Thoracic aorta (tissue), 2 donors: ENCODE data around the gene GDPD3. TPM values are rescaled to one million over a fixed set of nuclear protein-coding genes. Genes with fewer than 3 reads are reported as not detected.

Experiments
- ATAC-seq: fragments of 150-250 bp; one replicate; pipeline ENCODE4 v1.8.0; 2017; ENCODE audit warnings: low read depth; ENCODE audit not compliant: insufficient number of reproducible peaks, low FRiP score
- DNase-seq: peaks from one replicate; pipeline ENCODE4 v3.0.0-alpha.2; 2020; ENCODE audit warnings: low spot score
- H3K27ac ChIP-seq, 2 donors: fragments of 200-600 bp; sonication (generic); 1 replicate in 1 of 2; 2 replicates in 1 of 2; pipeline ENCODE4 v1.5.1; 2016; ENCODE audit warnings: mild to moderate bottlenecking in 2 of 2, moderate library complexity in 2 of 2
- H3K27me3 ChIP-seq: fragments of 200-600 bp; sonication (generic); replicated peaks from 2 replicates; pipeline ENCODE4 v1.6.0; 2016; ENCODE audit warnings: mild to moderate bottlenecking; ENCODE audit not compliant: insufficient read depth
- H3K36me3 ChIP-seq: fragments of 200-600 bp; sonication (generic); one replicate; pipeline ENCODE4 v1.5.1; 2016
- H3K4me1 ChIP-seq, 2 donors: fragments of 200-600 bp; sonication (generic); 1 replicate in 1 of 2; 2 replicates in 1 of 2; pipeline versions ENCODE4 v1.5.1 to v1.6.0; 2016; ENCODE audit warnings: low read depth in 2 of 2, mild to moderate bottlenecking in 1 of 2; ENCODE audit not compliant: control insufficient read depth in 1 of 2
- H3K4me3 ChIP-seq: fragments of 200-600 bp; sonication (generic); 2 replicates; pipeline ENCODE4 v1.5.1; 2016; ENCODE audit warnings: mild to moderate bottlenecking
- H3K9me3 ChIP-seq: fragments of 200-600 bp; sonication (generic); 2 replicates; pipeline ENCODE4 v1.5.1; 2016
- total RNA-seq, 2 donors: library from RNA; depleted of rRNA; stranded (reverse); fragments of >200 nt; gene quantifications; one replicate each; pipeline versions ENCODE4 v1.1.0 to v1.2.3, GENCODE V29; 2016
- TF ChIP-seq, protein P1 (sequence below): fragments of 200-600 bp; sonication (generic); IDR thresholded peaks from one replicate; pipeline ENCODE4 v1.5.1; 2019; ENCODE audit warnings: antibody characterized with exemption

The GDPD3 gene
- total RNA-seq, 2 donors from 2014 or later: 4.6 to 6.0 TPM

DNA sequence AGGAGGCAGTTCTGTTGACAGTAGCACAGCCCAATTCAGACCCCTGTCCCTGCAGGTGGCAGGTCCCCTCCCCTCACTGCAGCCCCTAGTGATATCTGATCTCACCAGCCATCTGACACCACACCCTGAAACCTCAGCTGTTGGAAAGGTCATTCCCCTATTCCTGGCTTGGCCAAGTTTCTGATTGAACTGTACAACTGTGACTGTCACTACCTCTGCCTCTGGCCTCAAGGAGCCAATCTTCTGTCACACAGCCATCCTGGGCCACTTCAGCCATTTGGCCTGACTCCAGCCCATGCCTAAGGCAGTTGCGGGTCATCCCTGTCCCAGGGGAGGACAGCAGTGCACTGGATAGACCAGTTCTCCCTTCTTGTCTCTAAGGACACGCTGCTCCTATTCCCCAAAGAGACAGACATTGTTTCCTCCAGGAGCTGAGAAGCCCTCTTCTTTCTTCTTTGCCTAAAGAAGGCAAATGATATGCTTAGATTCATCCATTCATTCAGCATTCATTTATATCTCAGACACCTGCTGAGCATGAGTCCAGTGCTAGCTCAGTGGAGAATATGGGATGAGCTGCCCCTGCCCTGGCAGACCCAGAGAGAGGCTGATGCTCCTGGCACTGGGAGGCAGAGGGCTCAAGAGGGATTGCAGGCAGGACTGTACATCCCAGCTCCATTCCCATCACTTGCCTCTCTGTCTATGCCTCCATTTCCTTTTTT, 52.3 kb downstream of the GDPD3 start:
- H3K9me3 ChIP-seq: no peaks in the 10 kb centered on the region
- TF ChIP-seq, protein P1, sequence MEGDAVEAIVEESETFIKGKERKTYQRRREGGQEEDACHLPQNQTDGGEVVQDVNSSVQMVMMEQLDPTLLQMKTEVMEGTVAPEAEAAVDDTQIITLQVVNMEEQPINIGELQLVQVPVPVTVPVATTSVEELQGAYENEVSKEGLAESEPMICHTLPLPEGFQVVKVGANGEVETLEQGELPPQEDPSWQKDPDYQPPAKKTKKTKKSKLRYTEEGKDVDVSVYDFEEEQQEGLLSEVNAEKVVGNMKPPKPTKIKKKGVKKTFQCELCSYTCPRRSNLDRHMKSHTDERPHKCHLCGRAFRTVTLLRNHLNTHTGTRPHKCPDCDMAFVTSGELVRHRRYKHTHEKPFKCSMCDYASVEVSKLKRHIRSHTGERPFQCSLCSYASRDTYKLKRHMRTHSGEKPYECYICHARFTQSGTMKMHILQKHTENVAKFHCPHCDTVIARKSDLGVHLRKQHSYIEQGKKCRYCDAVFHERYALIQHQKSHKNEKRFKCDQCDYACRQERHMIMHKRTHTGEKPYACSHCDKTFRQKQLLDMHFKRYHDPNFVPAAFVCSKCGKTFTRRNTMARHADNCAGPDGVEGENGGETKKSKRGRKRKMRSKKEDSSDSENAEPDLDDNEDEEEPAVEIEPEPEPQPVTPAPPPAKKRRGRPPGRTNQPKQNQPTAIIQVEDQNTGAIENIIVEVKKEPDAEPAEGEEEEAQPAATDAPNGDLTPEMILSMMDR: no peak
- DNase-seq: no peak
- H3K36me3 ChIP-seq: no peaks in the 10 kb centered on the region
- no peak overlapping the region for H3K4me3 ChIP-seq
- ATAC-seq: no peak
- H3K27ac ChIP-seq: no peak overlapping the region
- H3K27me3 ChIP-seq: no peaks in the 10 kb centered on the region
- peaks cover 8 to 16% of the 10 kb centered on the region in 2 donors for H3K4me1 ChIP-seq

DNA sequence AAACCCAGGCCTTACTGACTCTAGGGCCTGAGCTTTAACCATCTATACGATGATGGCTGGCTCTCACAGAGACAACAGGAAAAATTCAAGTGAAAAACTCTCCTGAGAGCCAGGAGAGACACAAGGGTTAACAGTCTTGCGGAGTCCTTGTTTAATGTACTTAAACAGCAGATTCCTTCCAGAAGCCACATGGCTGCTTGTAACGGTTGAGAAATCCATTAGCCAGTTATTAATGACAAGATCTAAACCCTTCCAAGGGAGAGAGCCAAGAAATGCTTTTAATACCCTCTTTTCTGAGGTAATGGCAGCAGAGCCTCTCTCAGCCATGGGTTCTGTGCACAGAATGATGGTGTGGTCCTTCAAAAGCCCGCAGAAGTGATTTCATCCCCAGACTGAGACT, 53.0 kb downstream of the GDPD3 start:
- Histone ChIP-seq H3K36me3 (no peaks in the 10 kb centered on the region), H3K9me3 (no peaks in the 10 kb centered on the region), H3K4me3 (no peak overlapping the region), H3K27ac (no peak overlapping the region), H3K4me1 (peaks cover 8 to 16% of the 10 kb centered on the region in 2 donors), H3K27me3 (no peaks in the 10 kb centered on the region)
- ATAC-seq (no peak), DNase-seq (no peak)
- TF ChIP-seq, protein P1: no peak

DNA sequence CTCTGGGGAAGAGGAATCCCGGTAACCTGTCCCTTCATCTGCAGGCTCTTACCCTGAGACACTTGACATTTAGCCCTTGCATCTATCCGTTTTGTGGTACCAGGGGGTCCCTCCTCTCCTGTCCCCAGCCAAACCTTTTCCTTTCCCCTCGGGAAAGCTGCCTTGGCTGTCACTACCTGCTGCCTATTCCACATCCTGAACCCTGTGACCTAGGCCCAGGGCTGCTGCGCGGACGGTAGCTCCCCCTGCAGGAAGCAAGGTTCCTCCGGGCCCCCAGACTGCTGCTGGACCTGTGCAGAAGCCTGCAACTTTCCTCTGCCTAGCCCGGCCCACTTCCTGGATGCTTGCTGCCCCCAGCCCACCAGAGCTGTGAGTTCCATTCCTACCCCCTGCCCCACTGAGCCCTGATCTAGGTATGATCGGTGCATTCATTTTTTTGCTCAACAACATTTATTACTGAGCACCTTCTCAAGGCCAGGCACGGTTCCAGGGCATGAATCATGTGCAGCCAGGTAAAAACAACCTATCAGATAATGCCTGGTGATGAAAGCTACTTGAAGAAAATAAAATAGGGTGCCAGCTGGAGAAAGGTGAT, 58.3 kb downstream of the GDPD3 start:
- no peak overlapping the region for H3K27ac ChIP-seq
- no peak for ATAC-seq

More for the DNA sequence above, 58.3 kb downstream of the GDPD3 start:
- TF ChIP-seq, protein P1: no peak
- H3K36me3 ChIP-seq: no peaks in the 10 kb centered on the region
- no peak overlapping the region for H3K4me3 ChIP-seq
- H3K4me1 ChIP-seq: peaks cover 7 to 9% of the 10 kb centered on the region in 2 donors
- no peaks in the 10 kb centered on the region for H3K27me3 ChIP-seq
- H3K9me3 ChIP-seq: no peaks in the 10 kb centered on the region
- no peak for DNase-seq

Other genes with a start within 250 kb of the GDPD3 start
- 1 to 10 TPM in 1 of 2 donors, under 1 TPM in 1; 0.63 to 1.4 TPM for gene SEZ6L2, start 214.0 kb downstream of the GDPD3 start, total RNA-seq
- gene ASPHD1, start 213.0 kb downstream of the GDPD3 start, total RNA-seq: under 1 TPM in 1 of 2 donors, not detected in 1; 0.27 TPM
- 10 to 100 TPM; 29.2 to 37.1 TPM for gene KCTD13, start 187.3 kb downstream of the GDPD3 start, total RNA-seq
- 100 to 1,000 TPM in 1 of 2 donors, 10 to 100 TPM in 1; 79.7 to 161 TPM for gene TMEM219, start 151.5 kb downstream of the GDPD3 start, total RNA-seq
- gene TAOK2, start 139.7 kb downstream of the GDPD3 start, total RNA-seq: 10 to 100 TPM; 54.6 to 55.0 TPM
- 10 to 100 TPM in 1 of 2 donors, 1 to 10 TPM in 1; 6.1 to 17.7 TPM for gene HIRIP3, start 117.9 kb downstream of the GDPD3 start, total RNA-seq
- gene INO80E, start 117.3 kb downstream of the GDPD3 start, total RNA-seq: 10 to 100 TPM; 67.4 to 81.8 TPM
- gene DOC2A, start 102.5 kb downstream of the GDPD3 start, total RNA-seq: under 1 TPM in 1 of 2 donors, not detected in 1; 0.56 TPM
- gene C16orf92, start 90.3 kb downstream of the GDPD3 start, total RNA-seq: not detected
- gene TLCD3B, start 82.3 kb downstream of the GDPD3 start, total RNA-seq: not detected
- gene ALDOA, start 47.8 kb downstream of the GDPD3 start, total RNA-seq: 100 to 1,000 TPM; 569 to 841 TPM
- 10 to 100 TPM; 37.7 to 54.2 TPM for gene PPP4C, start 37.5 kb downstream of the GDPD3 start, total RNA-seq
- under 1 TPM in 1 of 2 donors, not detected in 1; 0.56 TPM for gene TBX6, start 21.6 kb downstream of the GDPD3 start, total RNA-seq
- 100 to 1,000 TPM in 1 of 2 donors, 10 to 100 TPM in 1; 69.2 to 105 TPM for gene YPEL3, start 17.3 kb downstream of the GDPD3 start, total RNA-seq
- gene MAPK3, start 9.7 kb upstream of the GDPD3 start, total RNA-seq: 100 to 1,000 TPM in 1 of 2 donors, 10 to 100 TPM in 1; 41.3 to 108 TPM
- 10 to 100 TPM; 78.1 to 87.8 TPM for gene CORO1A, start 70.1 kb upstream of the GDPD3 start, total RNA-seq
- 100 to 1,000 TPM in 1 of 2 donors, 10 to 100 TPM in 1; 83.4 to 224 TPM for gene BOLA2B, start 80.1 kb upstream of the GDPD3 start, total RNA-seq
- gene SLX1A, start 80.3 kb upstream of the GDPD3 start, total RNA-seq: 10 to 100 TPM; 20.1 to 43.6 TPM
- 10 to 100 TPM; 11.1 to 15.6 TPM for gene SULT1A3, start 85.7 kb upstream of the GDPD3 start, total RNA-seq
- gene NPIPB13, start 134.9 kb upstream of the GDPD3 start, total RNA-seq: 10 to 100 TPM in 1 of 2 donors, 1 to 10 TPM in 1; 6.5 to 14.0 TPM
- gene CD2BP2, start 241.8 kb upstream of the GDPD3 start, total RNA-seq: 10 to 100 TPM; 31.4 to 52.0 TPM